ENCODE measurements around the gene ANO8. TPM values are rescaled to one million over a fixed set of nuclear protein-coding genes. Genes with fewer than 3 reads are reported as not detected.

The ANO8 gene
- total and polyA plus RNA-seq, 5 donors: 7.1 to 10.9 (median 8.1) TPM

GRCh38 chr19:17333611-17334413 lies 843 bp downstream of the ANO8 start:
- H3K4me1 ChIP-seq (ENCODE audit: control insufficient read depth, insufficient read depth, low read length): peaks cover 3% of the 10 kb centered on the region
- H3K27ac ChIP-seq (ENCODE audit: low read length): no peak overlapping the region

GRCh38 chr19:17332677-17333581 lies 1.7 kb downstream of the ANO8 start:
- WGBS: 96% methylated on average over 45 of the region's 45 CpGs
- no peaks in the 10 kb centered on the region for H3K9me3 ChIP-seq (ENCODE audit: control insufficient read depth, low read length)
- peak in 2 of 3 donors; percentile 32 to 73 for DNase-seq
- H3K4me3 ChIP-seq (ENCODE audit: low read length): no peak overlapping the region
- H3K27me3 ChIP-seq (ENCODE audit: control insufficient read depth, insufficient read depth): no peaks in the 10 kb centered on the region
- H3K27ac ChIP-seq (ENCODE audit: low read length): no peak overlapping the region
- no peak for ATAC-seq
- peaks cover 3% of the 10 kb centered on the region for H3K4me1 ChIP-seq (ENCODE audit: control insufficient read depth, insufficient read depth, low read length)
- intact Hi-C loops (cut with DNase I): no loop called here

More at GRCh38 chr19:17333611-17334413, 843 bp downstream of the ANO8 start:
- intact Hi-C loops (cut with DNase I): no loop called here
- Histone ChIP-seq H3K4me3 (ENCODE audit: low read length) (peak overlapping the region; percentile 63), H3K27me3 (ENCODE audit: control insufficient read depth, insufficient read depth) (no peaks in the 10 kb centered on the region), H3K9me3 (ENCODE audit: control insufficient read depth, low read length) (no peaks in the 10 kb centered on the region)
- no peak for ATAC-seq
- WGBS: 43% methylated on average over 52 of the region's 52 CpGs
- DNase-seq: peak in 2 of 3 donors; percentile 27 to 68

- intact Hi-C loops (cut with DNase I): no loop called here
- ATAC-seq (no peak), DNase-seq (no peak)
- no peaks in the 10 kb centered on the region for H3K9me3 ChIP-seq (ENCODE audit: control insufficient read depth, low read length)
- no peak overlapping the region for H3K4me3 ChIP-seq (ENCODE audit: low read length)
- H3K4me1 ChIP-seq (ENCODE audit: control insufficient read depth, insufficient read depth, low read length): peaks cover 3% of the 10 kb centered on the region
- 92% methylated on average over 8 of the region's 8 CpGs for WGBS
- H3K27me3 ChIP-seq (ENCODE audit: control insufficient read depth, insufficient read depth): no peaks in the 10 kb centered on the region
- H3K27ac ChIP-seq (ENCODE audit: low read length): no peak overlapping the region
These were observed 2.3 kb downstream of the ANO8 start for GRCh38 chr19:17332360-17332676.

DNA sequence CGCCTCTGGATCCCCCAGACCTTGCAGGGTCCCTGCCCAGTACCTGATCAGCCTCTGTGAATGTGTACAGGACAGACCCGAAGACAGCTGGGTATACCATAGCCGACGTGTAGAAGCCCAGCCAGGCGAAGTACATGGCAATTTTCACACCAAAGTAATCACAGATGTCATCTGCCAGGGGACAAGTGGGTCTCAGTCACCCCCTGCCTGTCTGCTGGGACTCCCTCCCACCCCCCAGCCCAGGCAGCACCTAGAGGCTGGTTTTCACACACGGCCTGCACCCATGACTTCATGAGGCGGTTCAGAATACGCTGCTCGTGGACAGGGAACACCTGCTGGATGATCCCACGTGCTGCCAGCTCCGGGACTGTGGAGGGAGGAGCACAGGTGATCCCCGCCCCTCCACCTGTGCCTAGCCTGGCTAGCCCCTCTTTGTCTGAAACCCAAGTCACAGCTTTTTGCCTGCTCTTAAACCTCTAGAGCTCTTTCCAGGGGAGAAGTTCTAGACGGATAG lies 3.6 kb downstream of the ANO8 start:
- no peak overlapping the region for H3K27ac ChIP-seq (ENCODE audit: low read length)
- ATAC-seq (no peak), DNase-seq (peak in 1 of 3 donors; percentile 13)
- no peaks in the 10 kb centered on the region for H3K27me3 ChIP-seq (ENCODE audit: control insufficient read depth, insufficient read depth)
- no peaks in the 10 kb centered on the region for H3K9me3 ChIP-seq (ENCODE audit: control insufficient read depth, low read length)
- intact Hi-C loops (cut with DNase I): no loop called here
- H3K4me3 ChIP-seq (ENCODE audit: low read length): no peak overlapping the region
- peaks cover 3% of the 10 kb centered on the region for H3K4me1 ChIP-seq (ENCODE audit: control insufficient read depth, insufficient read depth, low read length)
- 91% methylated on average over 13 of the region's 13 CpGs for WGBS

GRCh38 chr19:17330262-17331044 lies 4.2 kb downstream of the ANO8 start:
- H3K27me3 ChIP-seq (ENCODE audit: control insufficient read depth, insufficient read depth): no peaks in the 10 kb centered on the region
- intact Hi-C loops (cut with DNase I): no loop called here
- ATAC-seq (no peak), DNase-seq (peak in 1 of 3 donors; percentile 8)
- H3K4me1 ChIP-seq (ENCODE audit: control insufficient read depth, insufficient read depth, low read length): peaks cover 3% of the 10 kb centered on the region
- H3K27ac ChIP-seq (ENCODE audit: low read length): no peak overlapping the region
- 94% methylated on average over 24 of the region's 24 CpGs for WGBS
- H3K9me3 ChIP-seq (ENCODE audit: control insufficient read depth, low read length): no peaks in the 10 kb centered on the region
- no peak overlapping the region for H3K4me3 ChIP-seq (ENCODE audit: low read length)

- Histone ChIP-seq H3K27ac (ENCODE audit: low read length) (no peak overlapping the region), H3K4me3 (ENCODE audit: low read length) (no peak overlapping the region), H3K4me1 (ENCODE audit: control insufficient read depth, insufficient read depth, low read length) (peaks cover 3% of the 10 kb centered on the region), H3K9me3 (ENCODE audit: control insufficient read depth, low read length) (no peaks in the 10 kb centered on the region), H3K27me3 (ENCODE audit: control insufficient read depth, insufficient read depth) (no peaks in the 10 kb centered on the region)
- intact Hi-C loops (cut with DNase I): no loop called here
- no peak for ATAC-seq
- WGBS: 70% methylated on average over 51 of the region's 51 CpGs
- DNase-seq: peak in 1 of 3 donors; percentile 15
These were observed 5.0 kb downstream of the ANO8 start for GRCh38 chr19:17329366-17330261.

- peak overlapping the region; percentile 20 for H3K4me3 ChIP-seq (ENCODE audit: low read length)
- no peak for ATAC-seq
- H3K4me1 ChIP-seq (ENCODE audit: control insufficient read depth, insufficient read depth, low read length): peaks cover under 1% of the 10 kb centered on the region
- WGBS: 22% methylated on average over 94 of the region's 94 CpGs
- no peak for DNase-seq
- intact Hi-C loops (cut with DNase I): no loop called here
- no peaks in the 10 kb centered on the region for H3K27me3 ChIP-seq (ENCODE audit: control insufficient read depth, insufficient read depth)
- H3K9me3 ChIP-seq (ENCODE audit: control insufficient read depth, low read length): no peaks in the 10 kb centered on the region
- H3K27ac ChIP-seq (ENCODE audit: low read length): no peak overlapping the region
These were observed 5.9 kb downstream of the ANO8 start for GRCh38 chr19:17328517-17329365.

DNA sequence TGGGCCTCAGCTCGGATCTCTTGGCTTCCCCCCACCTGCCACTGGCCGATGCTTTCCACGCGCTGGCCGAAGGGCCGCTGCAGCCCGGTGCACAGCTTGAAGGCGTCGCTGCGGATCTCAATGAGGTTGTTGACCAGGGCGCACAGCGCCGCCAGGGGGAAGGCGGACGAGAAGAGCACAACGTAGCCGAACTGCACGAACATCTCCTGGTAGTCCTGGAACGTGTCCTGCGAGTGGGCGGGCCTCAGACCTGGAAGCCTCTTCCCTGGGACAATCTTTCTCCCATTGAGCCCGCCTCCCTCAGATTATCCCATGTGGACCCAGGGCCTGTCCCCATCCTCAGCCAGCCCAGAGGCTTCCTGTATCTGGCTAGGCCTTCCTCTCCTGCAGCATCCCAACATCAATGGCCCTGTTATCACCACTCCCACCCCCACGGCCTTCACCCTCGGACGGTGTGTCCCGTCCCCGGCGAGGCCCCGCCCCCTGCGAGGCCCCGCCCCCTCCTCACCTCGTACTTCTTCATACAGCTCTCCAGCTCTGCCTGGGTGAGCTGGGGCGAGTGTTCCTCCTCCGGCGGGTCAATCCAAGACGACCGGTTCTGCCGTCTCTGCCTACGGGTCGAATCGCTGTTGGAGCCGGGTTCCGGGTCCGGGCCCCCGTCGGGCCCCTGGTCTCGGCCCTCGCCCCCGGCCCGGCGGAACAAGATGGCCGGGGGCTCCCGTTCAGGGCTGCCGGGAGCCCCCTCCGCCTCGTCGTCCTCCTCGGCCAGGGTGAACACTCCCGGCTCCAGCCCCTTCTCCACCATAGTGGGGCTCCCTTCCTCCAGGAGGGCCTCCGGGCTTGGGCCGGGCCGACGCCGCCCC lies 6.8 kb downstream of the ANO8 start:
- H3K4me3 ChIP-seq (ENCODE audit: low read length): peak overlapping the region; percentile 20
- peak; percentile 71 to 80 (median 79) for DNase-seq

More for the DNA sequence above, 6.8 kb downstream of the ANO8 start:
- H3K27me3 ChIP-seq (ENCODE audit: control insufficient read depth, insufficient read depth): no peaks in the 10 kb centered on the region
- peak; percentile 27 to 69 for ATAC-seq
- H3K9me3 ChIP-seq (ENCODE audit: control insufficient read depth, low read length): no peaks in the 10 kb centered on the region
- H3K4me1 ChIP-seq (ENCODE audit: control insufficient read depth, insufficient read depth, low read length): no peaks in the 10 kb centered on the region
- intact Hi-C loops (cut with DNase I): no loop called here
- 36% methylated on average over 64 of the region's 64 CpGs for WGBS
- H3K27ac ChIP-seq (ENCODE audit: low read length): no peak overlapping the region

Measured in right cardiac atrium (tissue), 5 donors.